IMR-90 (cell line): ENCODE results near the gene MAP2K5. TPM values are rescaled to one million over a fixed set of nuclear protein-coding genes. Genes with fewer than 3 reads are reported as not detected.

Experiments
- ATAC-seq: fragments of 200-7000 bp; cut with Tn5 transposase; 2 replicates; pipeline ENCODE4 v1.9.1; 2020; ENCODE audit warnings: low read depth, mild to moderate bottlenecking, moderate library complexity
- BruUV-seq: library from RNA; stranded (reverse); fragments of 400-500 nt; replicated peaks from 2 replicates; lab custom pipeline; 2021; lab: Mats Ljungman, UMichigan
- CTCF ChIA-PET: fragments of 300-600 bp; formaldehyde crosslinking; extraction: SDS; loops from one replicate; lab custom pipeline; 2021; ENCODE audit warnings: antibody characterized with exemption; lab: Yijun Ruan, JAX
- POLR2A ChIA-PET: fragments of 300-600 bp; sonication (Branson Sonifier 250); formaldehyde crosslinking; loops from one replicate; lab custom pipeline; 2022; ENCODE audit warnings: antibody characterized with exemption; ENCODE audit not compliant: unreplicated experiment; lab: Charles Lee
- DNase-seq: peaks from one replicate; pipeline ENCODE4 v3.0.0; 2013
- H2AFZ ChIP-seq: replicated peaks from 2 replicates; pipeline ENCODE3; 2013; ENCODE audit warnings: low read length, mild to moderate bottlenecking; ENCODE audit not compliant: poor library complexity
- H2AK5ac ChIP-seq: 2 replicates; pipeline ENCODE4 v1.6.1; 2013; ENCODE audit warnings: low read depth, low read length, inconsistent platforms
- H2AK9ac ChIP-seq: replicated peaks from 2 replicates; pipeline ENCODE3; 2013; ENCODE audit warnings: mild to moderate bottlenecking, low read depth, low read length, moderate library complexity; ENCODE audit not compliant: poor library complexity
- H2BK120ac ChIP-seq: 2 replicates; pipeline ENCODE4 v1.6.1; 2013; ENCODE audit warnings: low read depth, low read length, inconsistent platforms
- H2BK15ac ChIP-seq: 3 replicates; pipeline ENCODE4 v1.6.1; 2013; ENCODE audit warnings: low read depth, low read length, inconsistent platforms
- H2BK20ac ChIP-seq: 2 replicates; pipeline ENCODE4 v1.6.1; 2013; ENCODE audit warnings: low read depth, mild to moderate bottlenecking, inconsistent platforms, low read length, moderate library complexity
- H2BK5ac ChIP-seq: 2 replicates; pipeline ENCODE4 v1.6.1; 2013; ENCODE audit warnings: mild to moderate bottlenecking, low read depth, low read length, inconsistent platforms; ENCODE audit not compliant: poor library complexity, severe bottlenecking
- H3K14ac ChIP-seq: replicated peaks from 2 replicates; pipeline ENCODE4 v1.6.1; 2013; ENCODE audit warnings: low read depth, low read length, inconsistent platforms
- H3K18ac ChIP-seq: 2 replicates; pipeline ENCODE4 v1.6.1; 2013; ENCODE audit warnings: low read depth, low read length, control low read depth
- H3K23ac ChIP-seq: 2 replicates; pipeline ENCODE4 v1.6.1; 2013; ENCODE audit warnings: low read depth, low read length, inconsistent platforms
- H3K27ac ChIP-seq: 2 replicates; pipeline ENCODE4 v1.5.1; 2013; ENCODE audit warnings: mild to moderate bottlenecking, control low read depth, low read length; ENCODE audit not compliant: insufficient read depth
- H3K27me3 ChIP-seq: 2 replicates; pipeline ENCODE4 v1.6.1; 2013; ENCODE audit warnings: low read length; ENCODE audit not compliant: control insufficient read depth, insufficient read depth
- H3K36me3 ChIP-seq: 2 replicates; pipeline ENCODE4 v1.6.1; 2013; ENCODE audit warnings: low read length, mixed read lengths; ENCODE audit not compliant: control insufficient read depth, insufficient read depth
- H3K4ac ChIP-seq: 2 replicates; pipeline ENCODE4 v1.6.1; 2013; ENCODE audit warnings: low read depth, low read length, inconsistent platforms
- H3K4me1 ChIP-seq: 2 replicates; pipeline ENCODE4 v1.6.1; 2013; ENCODE audit warnings: low read length, mixed read lengths; ENCODE audit not compliant: control insufficient read depth, insufficient read depth
- H3K4me2 ChIP-seq: 2 replicates; pipeline ENCODE4 v1.6.1; 2013; ENCODE audit warnings: low read depth, mild to moderate bottlenecking, control low read depth, low read length, moderate library complexity
- H3K4me3 ChIP-seq: 2 replicates; pipeline ENCODE4 v1.5.1; 2013; ENCODE audit warnings: low read depth, mild to moderate bottlenecking, control low read depth, low read length, moderate library complexity; ENCODE audit not compliant: insufficient read depth
- H3K56ac ChIP-seq: 2 replicates; pipeline ENCODE4 v1.6.1; 2013; ENCODE audit warnings: low read length, inconsistent platforms; ENCODE audit not compliant: insufficient read depth; ENCODE audit errors: extremely low read depth
- H3K79me1 ChIP-seq, 2 experiments: 2 replicates each; pipeline ENCODE4 v1.6.1; 2013; ENCODE audit warnings: low read length in 2 of 2, inconsistent platforms in 1 of 2, low read depth in 1 of 2
- H3K9ac ChIP-seq: 2 replicates; pipeline ENCODE4 v1.6.1; 2013; ENCODE audit warnings: low read depth, low read length, control low read depth
- H3K9me1 ChIP-seq: 2 replicates; pipeline ENCODE4 v1.6.1; 2013; ENCODE audit warnings: low read length, inconsistent platforms; ENCODE audit not compliant: insufficient read depth
- H3K9me3 ChIP-seq: 2 replicates; pipeline ENCODE4 v1.6.1; 2013; ENCODE audit warnings: low read length; ENCODE audit not compliant: control insufficient read depth, insufficient read depth
- H4K20me1 ChIP-seq: 2 replicates; pipeline ENCODE4 v1.6.1; 2013; ENCODE audit warnings: low read length, inconsistent platforms; ENCODE audit not compliant: insufficient read depth
- H4K5ac ChIP-seq: 2 replicates; pipeline ENCODE4 v1.6.1; 2013; ENCODE audit warnings: mild to moderate bottlenecking, low read depth, low read length, control low read depth
- H4K8ac ChIP-seq, 2 experiments: 2 replicates each; pipeline ENCODE4 v1.6.1; 2013; ENCODE audit warnings: low read depth in 2 of 2, low read length in 2 of 2, control low read depth in 1 of 2, inconsistent platforms in 1 of 2
- H4K91ac ChIP-seq: 2 replicates; pipeline ENCODE4 v1.6.1; 2013; ENCODE audit warnings: low read depth, low read length, inconsistent platforms; ENCODE audit not compliant: insufficient read depth
- MAFK ChIP-seq: IDR thresholded peaks from 2 replicates; pipeline ENCODE4 v1.6.1; 2012; ENCODE audit warnings: low read depth, low read length, improper control_type of control experiment
- RFX5 ChIP-seq: IDR thresholded peaks from 2 replicates; pipeline ENCODE4 v1.8.0; 2012; ENCODE audit warnings: low read depth, mild to moderate bottlenecking, low read length, moderate library complexity
- SMC3 ChIP-seq: fragments of 150-350 bp; IDR thresholded peaks from 2 replicates; pipeline ENCODE4 v1.6.1; 2016; ENCODE audit warnings: low read depth, mild to moderate bottlenecking, antibody characterized with exemption, low read length, moderate library complexity
- WGBS, 2 experiments: methylation state at CpG; one replicate each; pipeline versions ENCODE4 v1.1.5 to v1.1.7; 2013; ENCODE audit warnings: missing lambda C conversion rate in 2 of 2; ENCODE audit not compliant: insufficient read length in 1 of 2; ENCODE audit errors: extremely low coverage in 2 of 2; 5-methylcytosine and 5-hydroxymethylcytosine counted together
- dilution Hi-C: fragments of 300-500 bp; cut with HindIII; formaldehyde crosslinking; loops from one replicate; pipeline ENCODE4 v1.14.3; 2018; ENCODE audit warnings: low sequenced_read_pairs; ENCODE audit not compliant: unreplicated experiment
- in situ Hi-C: fragments of 300-500 bp; cut with MboI; formaldehyde crosslinking; loops from 3 replicates; pipeline ENCODE4 v1.14.3; 2019; ENCODE audit warnings: low sequenced_read_pairs, inconsistent platforms, mixed read lengths
- intact Hi-C: fragments of 100-400 bp; cut with micrococcal nuclease; formaldehyde crosslinking; loops from 2 replicates; pipeline ENCODE4 v1.10.0; 2022
- polyA plus RNA-seq, 3 experiments: library from polyadenylated mRNA; depleted of rRNA; stranded (reverse); fragments of >200 nt; gene quantifications; 2 replicates each; pipeline ENCODE4 v1.2.3, GENCODE V29; 2012; ENCODE audit warnings: low replicate concordance in 1 of 3
- total RNA-seq: library from RNA; depleted of rRNA; stranded (reverse); fragments of >200 nt; gene quantifications from 2 replicates; pipeline ENCODE4 v1.2.3, GENCODE V29; 2012

The MAP2K5 gene
- total and polyA plus RNA-seq, 2 of the 4 experiments (the other 2 are of a cell fraction), result 1.6 to 6.1 TPM

DNA sequence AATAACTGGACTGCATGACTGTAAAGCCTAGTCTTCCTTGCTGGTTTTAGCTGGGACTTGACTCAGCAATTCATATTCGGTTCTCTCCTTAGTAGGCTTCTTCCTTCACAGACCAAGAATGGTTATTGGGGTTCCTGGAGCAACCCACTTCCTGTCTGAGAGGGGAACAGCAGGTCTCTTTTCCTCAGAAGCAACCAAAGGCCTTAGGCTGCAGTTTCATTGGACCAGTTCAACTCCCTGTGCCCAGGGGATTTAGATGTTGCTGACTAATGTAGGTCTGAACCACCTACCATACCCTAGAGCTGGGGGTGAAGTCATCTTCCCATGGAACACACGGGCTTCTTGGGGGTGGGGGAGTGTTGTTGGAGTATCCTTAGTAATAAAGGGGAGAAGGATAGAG is 198.8 kb downstream of the MAP2K5 start:
- DNase-seq, result no peak
- H2BK5ac ChIP-seq, result no peak overlapping the region
- no peak overlapping the region for H3K9ac ChIP-seq
- no peak overlapping the region for H2BK120ac ChIP-seq
- H3K36me3 ChIP-seq, result no peaks in the 10 kb centered on the region
- TF ChIP-seq SMC3, result no peak
- TF ChIP-seq RFX5, result no peak
- TF ChIP-seq MAFK, result no peak
- dilution Hi-C loops, result no loop called here
- intact Hi-C loops, result no loop called here
- ATAC-seq, result no peak
- no peak overlapping the region for H2BK15ac ChIP-seq
- POLR2A ChIA-PET, result no interaction called here
- no peaks in the 10 kb centered on the region; the same call in 1 of the 2 replicates for H3K9me1 ChIP-seq
- CTCF ChIA-PET, result no interaction called here
- H3K23ac ChIP-seq, result no peak overlapping the region
- H3K4ac ChIP-seq, result no peak overlapping the region
- WGBS, 2 experiments, result no CpG with 5 or more reads among the region's 2 CpGs
- H4K5ac ChIP-seq, result no peak overlapping the region
- no peak overlapping the region for H2AK9ac ChIP-seq
- no peak overlapping the region for H4K8ac ChIP-seq
- no peaks in the 10 kb centered on the region for H3K79me1 ChIP-seq
- H3K27me3 ChIP-seq, result no peaks in the 10 kb centered on the region
- H3K4me1 ChIP-seq, result no peaks in the 10 kb centered on the region; the same call in 1 of the 2 replicates
- H3K56ac ChIP-seq, result no peak overlapping the region
- H3K27ac ChIP-seq, result no peak overlapping the region
- no peak overlapping the region for H3K4me2 ChIP-seq
- no peak overlapping the region for H2AFZ ChIP-seq
- H3K18ac ChIP-seq, result no peak overlapping the region
- H4K91ac ChIP-seq, result no peak overlapping the region
- no peak overlapping the region for H2BK20ac ChIP-seq
- no peak overlapping the region for H3K14ac ChIP-seq
- H3K9me3 ChIP-seq, result no peaks in the 10 kb centered on the region
- in situ Hi-C loops, result no loop called here
- no peak overlapping the region for H2AK5ac ChIP-seq
- no TSS peak for BruUV-seq
- no peak overlapping the region for H3K4me3 ChIP-seq
- no peaks in the 10 kb centered on the region for H4K20me1 ChIP-seq
